ENCODE measurements around the gene CCNA1.

GRCh38 chr13:36450534-36450933, 18.2 kb downstream of the CCNA1 start:
- TF ChIP-seq SUZ12 (IDR thresholded peaks at IDR 0.05; ENCODE audit: low read depth, low read length), result no peak
- no peak for TF ChIP-seq ZNF549 (CRISPR knock-in tag; IDR thresholded peaks at IDR 0.05)
- no peak for TF ChIP-seq POLR2A (IDR thresholded peaks at IDR 0.05; ENCODE audit: insufficient read depth in 1 of 2, low read depth in 2 of 2, low read length in 2 of 2)
- TF ChIP-seq RNF2 (conservative IDR thresholded peaks at IDR 0.05; ENCODE audit: low read depth), result no peak
- no peak for TF ChIP-seq NONO (IDR thresholded peaks at IDR 0.05)
- TF ChIP-seq NONO (CRISPR knock-in tag; conservative IDR thresholded peaks at IDR 0.05), result no peak
- no peak for TF ChIP-seq NFE2L2 (IDR thresholded peaks at IDR 0.05; ENCODE audit: low read length)

Data from HepG2 (cell line).